ENCODE results near the gene DDIAS. TPM values are rescaled to one million over a fixed set of nuclear protein-coding genes. Genes with fewer than 3 reads are reported as not detected.

The DDIAS gene
- total RNA-seq, 2 donors from 2014 or later, result 14.4 to 24.1 TPM

GRCh38 chr11:82930229-82930628 lies 28.7 kb downstream of the DDIAS start:
- H3K4me3 ChIP-seq (ENCODE audit: low read length), result no peak overlapping the region
- H3K36me3 Mint-ChIP-seq (ENCODE audit: low read depth), result peaks cover 26% of the 10 kb centered on the region
- no peak for DNase-seq
- no peak for TF ChIP-seq CTCF (conservative IDR thresholded peaks at IDR 0.05)
- H3K27ac ChIP-seq (ENCODE audit: low read depth, low read length), result no peak overlapping the region
- WGBS, 2 experiments (ENCODE audit: insufficient coverage in 1 of 2, insufficient read length in 1 of 2), result 0% methylated on average over 1 of the region's 3 CpGs; no CpG with 5 or more reads in 1 of the 2 experiments
- H3K27me3 ChIP-seq (ENCODE audit: control insufficient read depth, insufficient read depth, low read length, poor library complexity, severe bottlenecking), result no peaks in the 10 kb centered on the region
- no peaks in the 10 kb centered on the region for H3K27me3 Mint-ChIP-seq (ENCODE audit: insufficient read depth)
- no peaks in the 10 kb centered on the region for H3K4me1 Mint-ChIP-seq
- H3K27ac Mint-ChIP-seq, result no peak overlapping the region
- no peak overlapping the region for H3K9ac ChIP-seq (ENCODE audit: extremely low read depth, low read length, poor library complexity, severe bottlenecking)
- no peak overlapping the region for H3K4me3 Mint-ChIP-seq
- H3K4me1 ChIP-seq (ENCODE audit: control insufficient read depth, insufficient read depth, low read length), result no peaks in the 10 kb centered on the region
- no peaks in the 10 kb centered on the region for H3K9me3 ChIP-seq (ENCODE audit: control insufficient read depth, low read length)
- no peaks in the 10 kb centered on the region for H3K9me3 Mint-ChIP-seq
- peaks cover 21% of the 10 kb centered on the region for H3K36me3 ChIP-seq (ENCODE audit: control insufficient read depth, insufficient read depth, low read length)

GRCh38 chr11:82930734-82931133 lies 29.2 kb downstream of the DDIAS start:
- no peak for DNase-seq
- Mint-ChIP-seq H3K4me1 (no peaks in the 10 kb centered on the region), H3K9me3 (no peaks in the 10 kb centered on the region), H3K27ac (no peak overlapping the region), H3K4me3 (no peak overlapping the region), H3K36me3 (ENCODE audit: low read depth) (peaks cover 24% of the 10 kb centered on the region), H3K27me3 (ENCODE audit: insufficient read depth) (no peaks in the 10 kb centered on the region)
- no peak for TF ChIP-seq CTCF (conservative IDR thresholded peaks at IDR 0.05)
- WGBS, 2 experiments (ENCODE audit: insufficient coverage in 1 of 2, insufficient read length in 1 of 2), result 88 to 92% methylated on average over 2 of the region's 2 CpGs
- no peak overlapping the region for H3K4me3 ChIP-seq (ENCODE audit: low read length)
- H3K27me3 ChIP-seq (ENCODE audit: control insufficient read depth, insufficient read depth, low read length, poor library complexity, severe bottlenecking), result no peaks in the 10 kb centered on the region
- peaks cover 21% of the 10 kb centered on the region for H3K36me3 ChIP-seq (ENCODE audit: control insufficient read depth, insufficient read depth, low read length)
- H3K27ac ChIP-seq (ENCODE audit: low read depth, low read length), result no peak overlapping the region
- H3K9me3 ChIP-seq (ENCODE audit: control insufficient read depth, low read length), result no peaks in the 10 kb centered on the region
- no peak overlapping the region for H3K9ac ChIP-seq (ENCODE audit: extremely low read depth, low read length, poor library complexity, severe bottlenecking)
- H3K4me1 ChIP-seq (ENCODE audit: control insufficient read depth, insufficient read depth, low read length), result no peaks in the 10 kb centered on the region

GRCh38 chr11:82932564-82932963 lies 31.0 kb downstream of the DDIAS start:
- no peak for DNase-seq
- no peak overlapping the region for H3K4me3 Mint-ChIP-seq
- H3K36me3 Mint-ChIP-seq (ENCODE audit: low read depth), result peaks cover 19% of the 10 kb centered on the region
- peaks cover 2% of the 10 kb centered on the region for H3K4me1 Mint-ChIP-seq
- no peak for TF ChIP-seq CTCF (conservative IDR thresholded peaks at IDR 0.05)
- Histone ChIP-seq H3K4me1 (ENCODE audit: control insufficient read depth, insufficient read depth, low read length) (no peaks in the 10 kb centered on the region), H3K27ac (ENCODE audit: low read depth, low read length) (no peak overlapping the region), H3K36me3 (ENCODE audit: control insufficient read depth, insufficient read depth, low read length) (peaks cover 21% of the 10 kb centered on the region), H3K27me3 (ENCODE audit: control insufficient read depth, insufficient read depth, low read length, poor library complexity, severe bottlenecking) (no peaks in the 10 kb centered on the region), H3K4me3 (ENCODE audit: low read length) (no peak overlapping the region), H3K9me3 (ENCODE audit: control insufficient read depth, low read length) (no peaks in the 10 kb centered on the region), H3K9ac (ENCODE audit: extremely low read depth, low read length, poor library complexity, severe bottlenecking) (no peak overlapping the region)
- no peaks in the 10 kb centered on the region for H3K27me3 Mint-ChIP-seq (ENCODE audit: insufficient read depth)
- H3K9me3 Mint-ChIP-seq, result no peaks in the 10 kb centered on the region
- no peak overlapping the region for H3K27ac Mint-ChIP-seq
- no CpG with 5 or more reads among the region's 1 CpG for WGBS, 2 experiments (ENCODE audit: insufficient coverage in 1 of 2, insufficient read length in 1 of 2)
